ENCODE measurements around the gene LRP5.

DNA sequence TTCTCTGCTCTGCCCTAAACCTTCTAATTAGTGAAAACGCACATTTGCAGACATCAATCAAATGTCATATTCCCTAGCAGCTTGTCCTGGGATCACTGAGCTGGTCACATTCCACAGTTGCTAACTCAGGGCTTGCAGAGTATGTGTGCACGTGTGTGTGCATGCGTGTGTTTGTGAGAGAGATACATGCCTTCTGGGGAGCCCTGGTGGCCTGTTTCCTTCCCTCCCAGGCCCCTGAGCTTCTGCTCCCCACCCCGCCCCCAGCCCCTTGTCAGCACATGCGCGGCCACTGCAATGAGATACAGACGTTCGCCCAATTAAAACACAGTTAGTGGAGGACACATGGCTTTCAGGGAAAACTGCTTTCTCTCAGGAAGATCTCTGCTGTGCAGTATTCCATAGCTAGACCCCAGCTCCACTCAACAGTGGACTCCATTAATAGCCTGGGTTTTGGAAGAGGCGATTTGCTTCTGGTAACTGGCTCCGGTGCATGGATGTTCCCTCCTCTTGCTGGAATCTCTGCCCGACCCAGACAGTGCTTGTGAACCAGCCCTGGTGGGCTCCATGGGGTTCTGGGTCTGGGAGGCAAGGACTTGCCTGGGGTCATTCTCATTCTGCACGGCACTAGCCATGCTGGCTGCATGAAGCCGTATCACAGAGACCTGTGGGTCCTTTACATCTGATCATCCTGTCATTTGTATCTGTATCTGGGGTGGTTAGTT lies 17.7 kb downstream of the LRP5 start:
- TF ChIP-seq, protein P1, sequence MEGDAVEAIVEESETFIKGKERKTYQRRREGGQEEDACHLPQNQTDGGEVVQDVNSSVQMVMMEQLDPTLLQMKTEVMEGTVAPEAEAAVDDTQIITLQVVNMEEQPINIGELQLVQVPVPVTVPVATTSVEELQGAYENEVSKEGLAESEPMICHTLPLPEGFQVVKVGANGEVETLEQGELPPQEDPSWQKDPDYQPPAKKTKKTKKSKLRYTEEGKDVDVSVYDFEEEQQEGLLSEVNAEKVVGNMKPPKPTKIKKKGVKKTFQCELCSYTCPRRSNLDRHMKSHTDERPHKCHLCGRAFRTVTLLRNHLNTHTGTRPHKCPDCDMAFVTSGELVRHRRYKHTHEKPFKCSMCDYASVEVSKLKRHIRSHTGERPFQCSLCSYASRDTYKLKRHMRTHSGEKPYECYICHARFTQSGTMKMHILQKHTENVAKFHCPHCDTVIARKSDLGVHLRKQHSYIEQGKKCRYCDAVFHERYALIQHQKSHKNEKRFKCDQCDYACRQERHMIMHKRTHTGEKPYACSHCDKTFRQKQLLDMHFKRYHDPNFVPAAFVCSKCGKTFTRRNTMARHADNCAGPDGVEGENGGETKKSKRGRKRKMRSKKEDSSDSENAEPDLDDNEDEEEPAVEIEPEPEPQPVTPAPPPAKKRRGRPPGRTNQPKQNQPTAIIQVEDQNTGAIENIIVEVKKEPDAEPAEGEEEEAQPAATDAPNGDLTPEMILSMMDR (IDR thresholded peaks at IDR 0.05; ENCODE audit: insufficient read depth, low read depth, low read length) = no peak
- TF ChIP-seq EZH2 (IDR thresholded peaks at IDR 0.05; ENCODE audit: insufficient read depth, low read length) = no peak

Measured in astrocyte (in vitro differentiated cells and primary cell).